OCI-LY3 (cell line): Measurements from ENCODE around the gene SPI1.

ENCODE experiments used
- EZH2phosphoT487 ChIP-seq: fragments of 200-600 bp; shearing (Covaris generic); IDR thresholded peaks from 2 replicates; pipeline ENCODE4 v1.6.1; 2018; ENCODE audit warnings: antibody characterized with exemption, mixed run types, low read depth
- TF ChIP-seq, protein P1 (sequence below): fragments of 200-600, 300-600 bp; sonication (generic); IDR thresholded peaks from 2 replicates; pipeline ENCODE4 v1.5.1; 2014; ENCODE audit warnings: antibody characterized with exemption, low read length, low read depth

DNA sequence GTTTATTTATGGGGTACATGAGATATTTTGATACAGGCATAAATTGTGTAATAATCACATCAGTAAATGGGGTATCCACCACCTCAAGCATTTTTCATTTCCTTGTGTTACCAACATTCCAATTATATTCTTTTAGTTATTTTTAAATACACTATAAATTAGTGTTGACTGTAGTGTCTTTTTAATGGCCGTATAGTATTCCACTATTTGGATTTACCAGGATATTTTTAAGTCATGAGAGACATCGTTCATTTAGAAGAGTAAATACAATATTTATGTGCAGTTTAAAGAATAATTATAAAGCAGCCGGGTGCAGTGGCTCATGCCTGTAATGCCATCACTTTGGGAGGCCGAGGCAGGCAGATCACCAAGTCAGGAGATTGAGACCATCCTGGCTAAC, 6.2 kb upstream of the SPI1 start:
- TF ChIP-seq, protein P1, sequence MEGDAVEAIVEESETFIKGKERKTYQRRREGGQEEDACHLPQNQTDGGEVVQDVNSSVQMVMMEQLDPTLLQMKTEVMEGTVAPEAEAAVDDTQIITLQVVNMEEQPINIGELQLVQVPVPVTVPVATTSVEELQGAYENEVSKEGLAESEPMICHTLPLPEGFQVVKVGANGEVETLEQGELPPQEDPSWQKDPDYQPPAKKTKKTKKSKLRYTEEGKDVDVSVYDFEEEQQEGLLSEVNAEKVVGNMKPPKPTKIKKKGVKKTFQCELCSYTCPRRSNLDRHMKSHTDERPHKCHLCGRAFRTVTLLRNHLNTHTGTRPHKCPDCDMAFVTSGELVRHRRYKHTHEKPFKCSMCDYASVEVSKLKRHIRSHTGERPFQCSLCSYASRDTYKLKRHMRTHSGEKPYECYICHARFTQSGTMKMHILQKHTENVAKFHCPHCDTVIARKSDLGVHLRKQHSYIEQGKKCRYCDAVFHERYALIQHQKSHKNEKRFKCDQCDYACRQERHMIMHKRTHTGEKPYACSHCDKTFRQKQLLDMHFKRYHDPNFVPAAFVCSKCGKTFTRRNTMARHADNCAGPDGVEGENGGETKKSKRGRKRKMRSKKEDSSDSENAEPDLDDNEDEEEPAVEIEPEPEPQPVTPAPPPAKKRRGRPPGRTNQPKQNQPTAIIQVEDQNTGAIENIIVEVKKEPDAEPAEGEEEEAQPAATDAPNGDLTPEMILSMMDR, result no peak
- TF ChIP-seq EZH2phosphoT487, result no peak
